Stimulated activated CD4-positive, alpha-beta T cell treated with anti-CD3 and anti-CD28 coated beads, TNF-alpha, amount 100 ng/mL, for 24 hours (primary cell): ENCODE measurements around the gene FAM72C.
"Not testable (repeated sequence)": the region's sequence is repeated elsewhere in the genome, so short reads cannot be mapped to it uniquely, and the experiment has no call there.

Source experiments
- DNase-seq, 3 experiments: peaks; one replicate each; pipeline ENCODE4 v3.0.0-alpha.2; 2020; ENCODE audit warnings: low read depth in 3 of 3

Gene FAM72C

DNA sequence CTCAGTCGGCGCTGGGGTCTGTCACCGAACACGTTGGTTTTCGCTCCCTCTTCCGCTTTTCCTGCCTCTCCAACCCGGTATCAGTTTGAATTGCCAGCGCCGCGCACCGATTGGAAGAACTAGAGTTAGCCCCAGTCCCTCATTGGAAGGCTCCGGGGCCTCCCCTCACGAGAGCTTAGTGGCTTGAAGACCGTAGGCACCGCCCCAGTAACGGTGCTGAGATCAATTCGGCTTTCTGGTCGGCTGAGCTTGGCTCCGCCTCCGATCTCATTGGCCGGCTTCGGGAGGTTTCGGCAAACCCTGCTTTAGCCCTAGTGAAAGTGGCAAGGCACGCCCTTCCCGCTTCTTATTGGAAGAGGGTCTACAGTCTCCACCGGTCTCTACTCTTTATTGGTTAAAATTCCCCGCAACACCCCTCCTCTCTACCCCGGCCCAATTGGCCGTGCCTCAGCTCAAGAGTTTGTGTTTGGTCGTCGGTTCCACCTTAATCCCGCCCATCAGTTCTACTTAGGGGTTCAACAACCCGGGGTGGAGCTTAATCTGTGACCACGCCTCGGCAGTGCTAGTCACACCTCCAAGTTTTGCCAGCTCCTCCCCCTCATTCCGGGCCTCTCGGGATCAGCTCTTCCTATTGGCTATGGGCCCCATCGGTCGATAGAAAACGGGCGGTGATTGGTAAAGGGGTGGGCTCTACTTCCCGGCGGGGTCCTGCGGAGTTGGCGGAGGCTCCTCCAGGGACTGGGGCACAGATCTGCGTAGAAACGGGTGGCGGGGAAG, at the start of gene FAM72C:
Gene FAM72C (minus strand): TSS at position 63 of the 777 bp plus-strand sequence. CDS start 845 bp downstream, outside the sequence.
- not testable (repeated sequence) for DNase-seq

DNA sequence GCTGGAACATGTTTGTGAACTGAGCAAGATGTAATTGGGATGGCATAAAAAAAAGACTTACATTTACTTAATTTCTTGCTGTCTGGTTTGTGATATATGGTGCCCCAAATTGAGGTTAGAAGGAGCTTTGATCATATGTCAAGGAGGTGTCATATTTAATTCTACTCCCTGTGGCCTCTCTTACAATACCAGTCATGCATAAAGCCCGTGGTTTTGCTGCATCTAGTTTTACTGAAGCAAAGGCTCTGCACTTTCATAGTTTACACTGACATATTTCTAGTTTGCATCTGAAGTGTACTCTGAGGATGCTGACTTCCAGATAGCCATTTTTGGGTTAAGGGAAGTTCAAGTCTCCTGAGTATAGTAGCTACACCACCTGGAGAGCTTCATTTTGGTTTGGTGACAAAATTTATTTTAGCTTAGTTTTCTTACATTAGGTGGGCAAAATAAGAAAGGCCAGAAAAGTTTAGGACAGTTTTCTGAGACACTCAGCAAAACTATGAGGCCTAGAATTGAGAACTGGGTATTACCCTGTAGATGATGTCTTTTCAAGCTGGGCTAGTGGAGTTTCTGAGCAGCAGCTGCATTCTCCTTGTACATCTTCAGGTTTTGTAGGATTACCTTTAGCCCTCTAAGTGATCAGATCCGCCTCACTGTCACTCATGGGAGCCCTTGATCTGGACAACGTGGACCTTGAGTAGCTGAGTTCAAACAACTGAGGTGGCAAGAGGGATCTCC, 48.4 kb upstream of the FAM72C start:
- not testable (repeated sequence) for DNase-seq

DNA sequence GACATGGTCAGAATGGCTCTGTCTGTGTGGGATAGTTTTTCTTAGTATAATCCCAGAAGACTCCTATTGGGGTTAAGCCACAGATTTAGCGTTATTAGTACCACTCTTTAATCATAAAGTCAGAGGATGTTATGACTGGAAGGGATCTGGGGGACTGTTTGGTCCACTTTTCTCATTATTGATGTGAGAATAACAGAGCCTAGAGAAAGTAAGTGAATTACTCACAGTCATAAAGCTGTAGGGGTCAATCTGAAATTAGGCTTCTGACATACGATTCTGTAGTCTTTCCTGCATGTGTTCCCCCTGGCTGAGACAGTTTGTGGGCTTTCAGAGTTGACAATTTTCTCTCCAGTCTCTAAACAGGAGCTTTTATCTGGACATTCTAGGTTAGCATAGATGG, 47.3 kb upstream of the FAM72C start:
- not testable (repeated sequence) for DNase-seq

DNA sequence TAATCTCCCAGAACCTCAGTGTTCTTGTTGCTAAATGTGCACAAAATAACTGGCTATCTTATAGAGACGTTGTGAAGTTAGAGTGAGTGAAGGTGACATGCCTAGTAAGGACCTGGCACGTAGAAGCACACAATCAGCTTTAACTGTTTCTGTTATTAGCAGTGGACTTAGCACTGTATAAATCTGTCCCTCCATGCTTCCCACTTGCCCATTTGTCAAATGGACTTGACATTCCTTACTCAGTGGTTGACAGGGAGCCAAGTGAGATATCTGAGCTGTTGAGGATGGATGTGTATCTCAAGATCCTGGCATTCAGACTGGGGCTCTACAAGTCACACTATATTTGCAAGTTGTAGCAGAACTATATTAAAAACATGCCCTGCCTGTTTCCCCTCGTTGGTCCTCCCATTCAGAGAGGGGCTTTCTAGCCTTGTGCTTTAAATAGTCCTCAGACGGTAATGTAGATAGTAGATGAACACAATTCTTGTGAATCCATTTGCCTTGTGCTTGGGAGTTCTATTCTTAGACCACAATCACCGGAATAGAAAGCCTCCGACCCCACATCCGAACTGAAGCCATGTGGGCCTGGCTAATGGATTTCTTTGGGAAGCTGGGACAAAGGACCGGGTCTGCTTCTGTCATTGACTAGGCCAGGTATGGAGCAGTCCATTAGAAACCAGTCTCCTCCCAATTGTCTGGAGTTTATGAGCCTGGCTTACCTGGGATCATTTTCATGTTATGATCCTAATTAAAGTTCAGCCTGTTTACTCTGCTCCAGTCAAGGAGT, 43.6 kb upstream of the FAM72C start:
- not testable (repeated sequence) for DNase-seq

DNA sequence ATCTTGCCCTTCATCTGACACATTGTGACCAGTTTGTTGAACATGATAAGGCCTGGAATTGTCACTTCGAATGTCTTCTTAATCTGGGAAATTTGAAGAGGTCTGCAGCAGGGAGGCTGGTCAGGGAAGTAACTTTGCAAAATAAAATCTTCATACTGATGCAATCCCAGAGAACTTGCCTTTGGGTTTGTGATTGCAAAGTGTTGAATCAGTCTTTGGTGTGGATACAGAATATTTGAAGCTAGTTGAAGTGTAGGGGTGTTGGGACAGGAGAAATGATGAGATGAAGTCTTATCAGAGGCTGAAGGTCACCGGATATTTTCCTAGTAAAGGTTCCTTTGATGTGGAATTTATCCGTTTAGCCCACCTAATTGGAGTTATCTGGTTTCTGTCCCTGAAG, 42.7 kb upstream of the FAM72C start:
- DNase-seq, result not testable (repeated sequence)

DNA sequence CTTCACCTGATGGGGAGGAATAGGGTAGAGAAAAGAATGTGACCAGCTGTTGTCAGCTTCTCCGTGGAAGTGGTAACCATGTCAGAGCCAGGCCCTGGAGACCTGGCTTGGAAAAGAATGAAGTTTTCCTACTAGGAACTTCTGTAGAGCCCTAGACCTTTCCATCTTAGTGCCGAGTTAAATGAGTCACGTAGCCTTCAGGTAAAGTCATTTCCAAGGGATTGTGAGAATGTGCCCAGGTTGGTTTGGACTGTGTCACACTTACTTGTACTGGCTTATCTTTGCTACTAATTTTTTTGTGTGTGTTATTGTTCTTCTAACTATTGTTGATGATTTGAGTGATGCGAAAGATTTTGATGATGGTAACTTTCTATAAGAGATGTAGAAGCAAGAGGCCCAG, 42.3 kb upstream of the FAM72C start:
- DNase-seq, result not testable (repeated sequence)

DNA sequence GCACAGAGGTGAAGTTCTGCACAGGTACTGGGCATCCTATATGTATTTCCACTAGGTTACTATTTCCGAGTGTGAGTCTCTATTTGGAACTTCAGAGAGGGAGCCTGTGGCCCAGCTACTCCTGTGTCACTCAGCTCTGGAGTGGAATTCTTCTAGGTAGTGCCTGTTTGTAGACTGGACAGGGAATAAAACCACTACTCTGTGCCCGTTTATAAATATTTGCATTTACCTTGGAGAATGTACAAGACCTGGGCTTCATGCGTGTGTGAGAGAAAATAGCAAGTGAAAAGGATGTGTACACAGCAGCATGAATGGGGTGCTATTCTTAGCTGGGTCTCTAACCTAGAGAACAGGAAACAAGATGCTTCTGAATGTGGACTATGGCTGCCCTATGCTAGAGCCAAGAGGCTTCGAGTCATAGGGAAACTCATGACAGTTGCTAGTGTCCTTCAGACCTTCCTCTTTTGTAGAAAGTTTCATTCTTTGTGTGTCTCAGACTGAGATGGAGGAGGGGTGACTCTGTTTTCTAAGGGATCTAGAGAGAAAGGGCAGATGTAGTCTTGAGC, 40.5 kb upstream of the FAM72C start:
- DNase-seq, result not testable (repeated sequence)

DNA sequence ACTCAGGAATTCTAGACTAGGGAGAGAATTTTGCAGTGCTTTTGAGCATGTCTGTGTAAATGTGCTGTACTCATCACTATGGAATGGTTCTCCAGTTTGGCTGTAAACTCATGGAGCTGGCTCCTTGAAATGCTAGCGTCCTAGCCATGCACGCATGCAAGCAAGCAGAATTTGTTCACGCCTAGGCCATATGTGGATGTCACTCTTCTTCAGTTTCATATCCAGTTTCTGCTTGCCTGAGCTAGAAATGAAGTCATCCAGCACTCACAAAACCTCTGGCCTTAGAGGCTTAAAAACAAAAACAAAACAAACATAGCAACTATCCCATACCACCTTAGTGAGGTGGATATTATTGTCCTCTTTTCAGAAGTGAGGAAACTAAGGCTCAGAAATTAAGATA, 37.6 kb upstream of the FAM72C start:
- DNase-seq, result not testable (repeated sequence)

DNA sequence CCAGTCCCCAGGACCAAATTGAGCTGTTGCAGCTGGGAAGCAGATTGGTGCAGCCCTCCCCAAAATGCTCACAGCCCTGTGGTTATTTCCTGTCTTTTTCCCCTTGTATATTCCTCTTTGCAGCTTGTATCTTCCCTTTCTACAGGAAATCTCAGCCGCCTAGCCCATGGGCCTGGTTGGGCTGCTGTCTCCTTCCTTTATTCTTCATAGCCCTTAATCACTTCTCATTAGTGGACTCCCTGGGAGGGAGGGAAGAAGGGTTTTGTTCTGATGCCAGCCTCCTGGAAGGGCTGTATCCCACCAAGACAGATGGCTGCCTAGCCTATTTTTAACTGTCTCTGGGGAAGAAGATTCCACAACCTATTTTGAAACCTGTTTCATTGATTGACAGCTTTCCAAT, 32.5 kb upstream of the FAM72C start:
- not testable (repeated sequence) for DNase-seq

DNA sequence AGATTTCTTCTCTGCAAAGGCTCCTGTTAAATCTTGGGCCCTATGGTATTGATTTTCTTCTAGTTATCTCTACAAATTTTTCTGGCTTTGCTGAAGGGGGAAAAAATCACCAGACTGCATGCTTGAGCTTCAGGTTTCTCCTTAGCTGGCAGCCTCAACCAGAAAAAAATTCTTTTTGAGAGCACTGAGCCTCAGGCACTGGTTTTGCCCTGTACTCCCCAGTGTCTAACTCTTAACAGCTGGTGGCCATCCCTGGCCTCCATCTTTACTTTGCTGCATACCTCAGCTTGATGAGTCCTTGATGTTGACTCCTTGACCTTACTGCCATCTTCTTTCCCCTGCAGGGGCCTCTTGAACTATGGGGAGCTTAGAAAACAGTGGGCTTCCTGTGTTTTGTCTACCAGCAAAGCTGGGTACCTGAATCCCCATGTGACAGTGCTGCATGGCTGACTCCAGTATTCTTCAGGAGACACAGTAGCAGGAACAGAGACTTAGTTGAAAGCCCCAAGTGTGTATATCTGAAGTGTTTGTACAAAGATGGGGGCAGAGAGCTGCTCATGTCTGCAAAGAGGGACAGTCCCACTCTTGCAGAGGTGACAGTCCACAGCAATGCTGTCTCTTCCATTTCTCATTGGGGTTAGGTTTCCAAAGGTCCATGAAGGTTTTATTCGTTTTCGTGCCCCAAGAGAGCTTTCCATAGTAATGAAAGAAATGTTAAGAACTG, 31.7 kb upstream of the FAM72C start:
- DNase-seq, result not testable (repeated sequence)

DNA sequence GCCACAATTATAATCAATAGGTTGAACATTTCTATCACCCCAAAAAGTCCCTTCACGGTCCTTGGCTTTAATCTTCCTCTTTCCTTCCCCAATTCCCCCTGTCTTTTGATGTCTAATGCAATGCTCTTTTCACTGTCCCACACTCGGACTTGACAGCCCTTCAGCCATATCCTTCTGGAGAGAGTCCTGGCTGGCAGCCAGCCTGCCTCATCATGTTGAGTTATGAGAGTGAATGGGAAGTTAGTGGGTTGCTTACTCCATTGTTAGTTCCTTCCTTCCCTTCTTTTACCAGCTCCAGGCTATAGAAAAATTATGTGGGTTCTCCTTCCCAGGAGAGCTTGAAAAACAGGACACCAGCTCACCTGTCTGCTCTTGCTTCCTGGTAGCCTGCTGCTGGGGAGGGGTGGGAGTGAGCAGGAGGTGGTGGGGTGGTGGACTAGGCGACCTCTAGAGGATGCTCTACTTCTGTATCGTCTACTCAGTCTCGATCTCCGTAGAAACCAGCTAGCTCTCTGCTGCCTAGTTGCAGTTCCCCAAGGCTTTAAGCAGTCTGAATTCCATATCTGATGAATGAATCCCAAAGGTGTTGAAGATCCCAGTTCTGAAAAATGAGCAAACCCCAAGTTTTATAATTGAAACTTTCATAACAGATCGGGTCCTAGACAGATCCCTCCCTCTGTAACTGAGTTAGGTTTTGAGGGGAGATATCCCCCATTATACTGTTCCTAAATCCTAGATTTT, 30.5 kb upstream of the FAM72C start:
- DNase-seq, result not testable (repeated sequence)

DNA sequence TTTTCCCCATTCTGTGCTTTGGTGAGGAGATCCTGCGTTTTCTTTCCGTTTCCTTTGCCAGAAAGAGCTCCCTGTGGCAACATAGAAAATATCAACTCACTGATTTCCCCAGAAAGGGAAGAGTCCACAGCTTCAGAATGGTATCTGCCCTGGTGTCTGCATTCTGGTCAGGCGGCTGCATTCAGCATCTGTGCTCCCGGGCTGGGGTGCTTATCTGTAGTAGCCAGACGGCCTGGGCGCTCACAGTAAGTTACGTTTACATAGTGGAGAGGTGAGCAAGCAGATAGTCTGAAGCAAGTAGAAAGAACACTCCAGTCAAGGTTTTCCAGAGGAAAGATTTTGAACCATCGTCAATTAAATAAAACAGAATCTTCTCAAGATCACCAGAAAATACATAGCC, 29.3 kb upstream of the FAM72C start:
- DNase-seq, result not testable (repeated sequence)

DNA sequence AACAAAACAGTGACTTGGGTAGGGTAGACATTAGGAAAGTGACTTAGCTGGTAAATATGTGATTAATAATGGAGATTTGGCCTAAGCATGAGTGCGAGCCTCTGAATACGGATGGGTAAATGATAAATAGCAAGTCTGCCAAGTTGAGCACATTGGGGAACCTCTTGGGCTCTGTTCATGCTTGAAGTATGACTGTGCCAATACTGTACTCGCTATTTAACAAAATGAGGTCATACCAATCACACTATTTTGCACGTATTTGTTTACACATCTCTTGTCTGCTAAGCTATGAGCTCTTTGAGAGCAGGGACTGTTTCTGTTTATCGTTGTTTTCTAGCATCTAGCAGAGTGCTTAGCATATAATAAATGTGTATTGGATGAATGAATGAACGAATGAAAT, 24.2 kb upstream of the FAM72C start:
- DNase-seq, result not testable (repeated sequence)

DNA sequence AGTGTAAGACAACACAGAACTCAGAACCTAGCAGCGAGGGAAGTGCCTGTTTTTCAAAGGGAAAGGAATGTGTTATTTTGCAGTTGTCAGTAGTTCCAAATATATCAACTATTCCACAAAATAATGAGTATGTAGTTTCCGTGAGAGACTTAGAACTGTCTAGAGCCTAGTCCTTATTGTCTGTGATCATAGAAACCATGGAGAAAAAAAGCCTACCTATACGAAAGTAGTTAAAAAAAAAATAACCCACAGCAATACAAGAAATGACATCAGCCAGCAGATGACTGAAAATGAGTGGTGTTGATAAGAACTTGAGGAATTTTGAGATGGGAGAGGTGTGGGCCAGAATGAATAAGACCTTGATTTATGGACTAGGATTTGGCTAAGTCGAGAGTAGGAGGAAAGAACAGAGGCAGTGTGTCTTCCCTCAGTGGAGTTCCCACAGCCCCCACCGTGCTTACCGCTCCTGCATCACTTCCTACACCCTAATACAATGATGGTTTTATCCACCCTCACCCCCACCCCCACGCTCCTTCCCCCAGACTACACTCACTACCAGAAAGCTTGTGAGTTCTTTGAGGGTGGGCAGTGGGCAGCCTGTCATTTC, 21.6 kb upstream of the FAM72C start:
- DNase-seq, result not testable (repeated sequence)

DNA sequence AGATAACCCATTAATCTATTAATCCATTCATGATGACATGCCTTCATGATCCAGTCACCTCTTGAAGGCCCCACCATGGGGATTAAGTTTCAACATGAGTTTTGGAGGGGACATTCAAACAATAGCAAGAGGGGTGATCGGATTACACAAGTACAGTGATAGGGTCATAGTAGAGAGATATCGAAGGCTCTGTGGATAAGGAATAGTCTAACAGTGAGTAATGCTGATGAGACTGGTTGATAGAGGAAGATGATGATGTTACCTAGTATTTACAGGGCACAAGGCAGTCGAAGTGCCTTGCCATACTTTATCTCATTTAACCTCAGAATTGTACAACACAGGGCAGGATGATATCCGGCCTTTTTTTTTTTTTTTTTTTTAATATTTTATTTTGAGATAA, 18.9 kb upstream of the FAM72C start:
- DNase-seq, result not testable (repeated sequence)

DNA sequence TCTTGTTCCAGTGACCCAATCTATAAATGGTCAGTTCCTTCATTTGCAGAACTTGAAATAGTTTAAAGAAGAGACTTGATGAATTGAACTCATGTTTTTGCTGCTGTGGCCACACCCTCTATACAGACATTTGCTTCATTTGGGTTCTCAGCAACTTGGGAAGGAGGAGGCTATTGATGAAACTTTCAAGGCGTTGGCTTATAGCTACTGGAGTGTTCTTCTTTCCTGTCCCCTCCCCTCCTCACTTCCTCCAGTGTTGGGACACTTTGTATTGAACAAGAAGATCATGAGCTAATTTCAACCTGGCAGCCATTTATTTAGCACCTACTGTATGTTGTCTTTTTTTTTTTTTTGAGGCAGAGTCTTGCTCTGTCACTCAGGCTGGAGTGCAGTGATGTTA, 17.9 kb upstream of the FAM72C start:
- not testable (repeated sequence) for DNase-seq

DNA sequence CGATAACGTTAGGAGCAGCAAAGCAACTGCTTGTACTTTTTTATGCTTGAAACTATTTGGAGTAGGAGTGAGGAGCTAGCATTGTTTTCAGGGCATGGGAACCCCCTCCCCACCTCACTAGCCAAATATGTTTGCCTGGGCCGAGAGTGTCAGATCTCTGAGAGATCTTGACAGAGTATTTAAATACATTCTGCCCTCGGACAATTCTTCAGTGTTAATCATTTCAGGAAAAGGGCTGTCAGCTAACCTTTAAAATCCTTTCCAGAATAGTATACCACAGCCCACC, 17.6 kb upstream of the FAM72C start:
- not testable (repeated sequence) for DNase-seq

DNA sequence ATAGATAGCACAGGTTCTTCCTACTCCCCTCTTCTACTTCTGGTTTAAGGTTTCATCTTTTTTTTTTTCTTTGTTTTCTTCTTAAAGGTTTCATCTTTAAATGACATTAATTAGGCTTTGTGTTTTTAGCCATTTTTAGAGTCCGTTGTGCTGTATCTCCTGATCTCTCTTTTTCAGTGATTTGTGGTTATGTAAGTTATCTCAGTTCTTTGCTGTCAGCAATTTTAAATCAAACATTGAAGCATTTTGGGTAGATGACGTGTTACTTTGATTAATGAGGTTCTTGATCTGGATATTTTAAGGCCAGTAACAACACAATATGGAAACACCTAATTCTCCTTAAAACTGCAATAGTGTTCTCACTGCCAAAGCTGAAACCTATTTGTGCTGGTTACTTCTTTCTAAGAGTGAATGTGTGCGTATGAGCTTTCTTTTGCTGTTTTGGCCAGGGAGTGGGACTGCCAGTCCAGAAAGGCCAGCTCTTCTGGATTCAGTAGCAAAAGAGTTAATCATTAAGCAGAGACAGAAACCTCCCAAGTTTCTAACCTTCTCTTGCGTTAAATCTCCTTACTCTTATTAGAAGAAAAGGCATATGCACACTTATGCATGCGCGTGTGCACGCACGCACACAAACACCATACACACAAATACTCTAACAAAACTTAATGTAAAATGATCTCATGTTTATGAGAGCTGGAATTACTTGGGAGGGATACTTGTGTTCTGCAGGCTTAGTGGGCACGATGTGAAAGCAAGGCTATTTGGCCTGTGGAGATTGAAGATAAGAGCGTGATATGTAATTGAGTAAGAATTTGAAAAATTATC, 17.0 kb upstream of the FAM72C start:
- not testable (repeated sequence) for DNase-seq

DNA sequence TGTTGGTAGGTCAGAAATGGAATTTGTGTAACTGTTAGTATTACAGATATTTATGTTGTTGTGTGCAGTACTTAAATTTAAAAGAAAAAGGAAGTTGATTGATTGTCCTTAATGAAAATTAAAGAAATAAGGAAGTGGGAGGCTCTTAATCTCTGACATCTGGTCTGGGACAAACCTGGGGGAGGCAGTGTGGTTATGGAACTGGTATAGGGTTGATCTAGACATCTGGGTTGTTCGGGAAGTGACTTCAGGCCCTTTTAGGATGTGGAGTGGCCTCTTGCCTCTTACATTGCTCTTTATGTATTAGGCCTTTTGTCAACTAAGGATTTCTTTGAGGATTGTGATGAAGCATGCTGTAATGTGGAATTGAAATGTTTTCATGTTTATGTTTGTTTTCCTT, 16.1 kb upstream of the FAM72C start:
- not testable (repeated sequence) for DNase-seq
